HG03432 (cell line): ENCODE measurements around the gene P3H1.

Experiments used
- ATAC-seq: cut with Tn5 transposase; IDR thresholded peaks from one replicate; pipeline ENCODE4 v1.9.1; 2021; ENCODE audit warnings: mild to moderate bottlenecking, moderate library complexity; ENCODE audit not compliant: unreplicated experiment

The P3H1 gene

DNA sequence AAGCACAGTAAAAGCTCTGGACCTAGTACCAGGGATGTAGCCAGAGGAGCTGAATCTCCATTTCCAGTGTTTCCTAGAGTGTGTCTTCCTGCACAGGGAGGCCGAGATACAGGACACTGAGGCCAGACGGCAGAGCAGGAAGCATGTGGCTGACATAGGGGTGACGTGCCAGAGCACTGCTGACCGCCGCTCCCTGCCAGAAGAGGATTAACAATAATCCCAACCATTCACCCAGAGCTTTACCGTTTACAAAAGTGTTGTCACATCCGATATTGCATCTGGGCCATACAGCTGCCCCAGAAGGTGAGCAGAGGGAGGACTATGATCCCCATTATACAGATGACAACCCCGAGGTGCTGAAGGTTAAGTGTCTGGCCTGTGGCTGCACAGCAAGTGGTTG lies 21.0 kb downstream of the P3H1 start:
- ATAC-seq, result no peak

DNA sequence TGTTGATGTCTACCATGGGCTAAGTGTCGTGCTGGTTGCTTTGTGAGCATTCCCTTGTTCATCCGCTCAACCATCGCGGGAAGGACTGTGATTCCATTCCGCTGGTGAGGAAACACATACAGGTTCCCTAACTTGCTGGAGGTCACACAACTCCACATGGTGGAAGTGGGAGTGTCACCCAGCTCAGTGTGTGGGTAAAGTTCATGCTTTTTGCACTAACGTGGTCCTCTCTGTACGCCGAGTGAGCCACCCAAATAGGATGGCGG lies 22.7 kb downstream of the P3H1 start:
- no peak for ATAC-seq

GRCh38 chr1:42743317-42744147 lies 23.3 kb downstream of the P3H1 start:
- ATAC-seq, result no peak

GRCh38 chr1:42742617-42743316 lies 24.1 kb downstream of the P3H1 start:
- ATAC-seq, result no peak

- no peak for ATAC-seq
These were observed 24.7 kb downstream of the P3H1 start for GRCh38 chr1:42742141-42742540.

DNA sequence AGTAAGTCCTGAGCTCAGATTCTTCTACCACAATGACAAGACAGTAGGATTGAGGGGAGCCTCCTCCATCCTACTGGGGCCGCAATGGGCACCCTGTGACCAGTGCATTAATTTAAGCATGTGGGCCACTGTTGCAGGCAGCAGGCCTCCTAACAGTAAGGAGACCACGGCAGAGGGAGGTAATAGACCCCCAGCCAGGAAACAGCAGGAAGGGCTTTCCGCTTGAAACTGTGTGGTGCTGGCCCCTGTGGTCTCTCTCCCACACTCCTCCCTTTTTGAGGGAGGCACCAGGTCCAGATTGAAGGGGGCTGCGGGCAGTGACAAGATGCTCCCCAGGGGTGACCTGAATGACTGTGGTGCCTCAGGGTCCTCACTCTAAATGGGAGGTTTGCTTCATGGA lies 25.1 kb downstream of the P3H1 start:
- ATAC-seq, result no peak

DNA sequence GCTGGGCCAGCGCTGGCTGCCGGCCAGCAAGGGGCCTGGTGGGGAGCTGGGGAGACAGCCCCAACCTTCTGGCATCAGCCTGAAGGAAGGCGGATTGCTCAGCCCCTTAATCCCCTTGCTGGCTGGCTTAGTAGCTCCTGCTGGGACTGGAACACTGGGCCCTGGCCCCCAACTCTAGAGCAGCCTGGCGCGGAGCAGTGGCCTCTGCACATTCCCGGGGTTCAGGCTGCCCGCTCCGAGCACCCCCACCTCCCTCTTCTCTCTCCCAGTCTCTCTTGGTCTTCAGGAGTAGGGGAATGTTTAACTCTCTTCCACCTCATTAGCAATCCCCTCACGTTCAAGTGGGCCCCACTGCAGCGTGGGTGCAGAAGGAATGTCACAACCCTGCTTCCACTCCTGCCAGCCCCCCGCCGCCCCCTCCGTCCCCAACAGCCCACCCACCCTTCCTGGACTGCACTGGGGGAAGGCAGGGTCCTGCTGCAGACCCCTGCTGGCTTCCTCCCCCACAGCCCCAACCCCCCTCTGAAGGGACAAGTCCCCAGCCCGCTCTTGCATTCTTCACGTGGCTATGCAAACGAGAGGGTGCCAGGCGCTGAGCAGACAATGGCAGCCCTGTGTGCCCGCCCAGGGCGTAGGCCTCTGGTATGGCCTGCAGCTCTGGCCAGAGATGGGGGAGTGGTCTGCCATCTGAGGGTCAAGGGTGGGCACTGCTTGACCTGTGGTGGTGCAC lies 25.8 kb downstream of the P3H1 start:
- no peak for ATAC-seq

DNA sequence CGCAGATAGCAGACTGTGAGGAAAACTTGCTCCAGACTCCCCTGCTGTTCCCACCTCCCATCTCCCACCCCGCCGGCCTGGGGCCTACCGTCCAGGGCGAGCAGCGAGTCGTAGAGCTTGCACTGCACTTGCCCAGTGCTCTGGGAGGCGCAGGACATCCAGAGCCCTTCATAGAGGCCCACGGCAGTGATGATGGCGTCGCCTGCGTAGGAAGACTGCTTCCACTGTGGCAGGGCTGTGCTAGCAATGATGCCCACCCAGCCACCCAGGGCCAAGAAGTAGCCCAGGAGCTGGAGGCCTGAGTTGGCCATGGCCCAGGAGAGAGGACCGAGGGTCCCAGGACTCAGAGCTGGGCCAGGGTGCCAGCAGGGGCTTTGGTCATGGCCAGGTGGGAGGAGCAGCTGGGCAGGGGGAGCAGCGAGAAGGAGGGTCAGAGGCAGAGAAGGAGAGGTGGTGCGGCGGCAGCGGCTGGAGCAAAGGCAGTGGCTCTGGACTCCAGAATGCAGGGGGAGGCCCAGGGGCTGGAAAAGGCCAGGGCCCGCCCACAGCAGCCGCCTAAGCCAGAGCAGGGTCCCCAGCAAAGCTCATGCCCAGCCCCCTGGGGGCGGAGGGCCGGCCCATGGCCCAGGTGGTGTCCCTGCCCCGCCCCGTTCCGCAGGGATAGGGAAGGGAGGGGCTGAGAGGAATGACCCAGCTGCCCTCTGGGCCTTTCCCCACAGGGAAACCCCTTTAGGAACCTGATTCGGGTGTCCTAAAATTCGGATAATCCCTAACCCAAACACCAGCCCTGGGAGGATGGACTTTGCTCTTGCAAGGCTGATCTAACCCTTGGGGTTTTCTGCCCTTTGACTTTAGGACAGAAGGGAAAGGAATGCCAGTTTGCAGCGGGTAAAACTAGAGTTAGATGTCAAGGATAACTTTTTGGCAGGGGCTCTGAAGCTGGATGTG lies 26.8 kb downstream of the P3H1 start, which contains the start of gene CLDN19:
CLDN19 (minus strand) TSS at position 484 of the 948 bp plus-strand sequence; CDS start at position 311, 173 bp downstream.
- no peak for ATAC-seq

DNA sequence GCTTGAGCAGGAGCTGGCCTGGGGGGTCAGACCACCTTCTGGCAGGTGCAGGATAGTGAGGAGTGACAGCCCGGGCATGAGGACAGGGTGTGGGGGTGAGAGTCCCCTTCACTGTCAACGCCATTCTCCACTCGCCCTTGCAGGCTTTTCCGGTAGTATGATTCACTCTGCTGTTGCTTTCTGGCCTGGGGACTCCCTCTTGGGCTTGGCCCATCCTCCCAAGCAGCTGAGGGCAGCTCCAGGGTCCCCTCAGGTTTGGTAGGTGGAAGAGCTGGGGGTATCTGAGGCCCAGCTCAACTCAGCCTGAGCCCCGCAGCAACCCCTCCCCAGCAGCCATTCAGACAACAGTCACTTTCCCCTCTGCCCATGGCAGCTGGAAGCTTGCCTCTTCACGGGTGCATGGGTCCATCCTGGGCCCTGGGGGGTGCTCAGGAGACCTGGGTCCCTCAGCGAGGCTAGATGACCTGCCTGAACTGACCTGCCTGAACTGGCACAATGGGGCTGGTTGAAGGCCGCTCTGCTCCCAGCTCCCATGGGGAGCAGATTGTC lies 28.1 kb downstream of the P3H1 start:
- no peak for ATAC-seq

- ATAC-seq, result no peak
These were observed 28.7 kb downstream of the P3H1 start for GRCh38 chr1:42737986-42738677.

- no peak for ATAC-seq
These were observed 29.6 kb downstream of the P3H1 start for GRCh38 chr1:42737257-42737656.

- no peak for ATAC-seq
These were observed 30.1 kb downstream of the P3H1 start for GRCh38 chr1:42736571-42737200.

DNA sequence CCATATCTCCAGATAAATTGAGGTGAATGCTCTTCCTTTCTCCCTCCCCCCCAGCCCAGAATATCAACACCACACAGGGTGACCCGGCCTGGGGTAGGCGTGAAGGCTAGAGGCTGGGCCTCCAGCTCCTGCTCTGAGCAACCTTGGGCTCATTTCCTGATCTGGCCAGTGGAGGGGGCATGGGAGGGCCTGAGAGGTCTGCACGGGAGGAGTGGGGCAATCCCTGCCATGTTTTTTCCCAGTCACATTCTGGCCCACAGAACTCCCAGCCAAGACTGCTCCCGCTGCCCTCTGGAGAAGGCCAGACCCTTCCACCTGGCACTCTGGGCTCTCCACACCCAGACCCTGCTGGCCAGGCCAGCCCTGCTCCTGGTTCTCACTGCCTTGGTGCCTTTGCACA lies 30.7 kb downstream of the P3H1 start:
- no peak for ATAC-seq

DNA sequence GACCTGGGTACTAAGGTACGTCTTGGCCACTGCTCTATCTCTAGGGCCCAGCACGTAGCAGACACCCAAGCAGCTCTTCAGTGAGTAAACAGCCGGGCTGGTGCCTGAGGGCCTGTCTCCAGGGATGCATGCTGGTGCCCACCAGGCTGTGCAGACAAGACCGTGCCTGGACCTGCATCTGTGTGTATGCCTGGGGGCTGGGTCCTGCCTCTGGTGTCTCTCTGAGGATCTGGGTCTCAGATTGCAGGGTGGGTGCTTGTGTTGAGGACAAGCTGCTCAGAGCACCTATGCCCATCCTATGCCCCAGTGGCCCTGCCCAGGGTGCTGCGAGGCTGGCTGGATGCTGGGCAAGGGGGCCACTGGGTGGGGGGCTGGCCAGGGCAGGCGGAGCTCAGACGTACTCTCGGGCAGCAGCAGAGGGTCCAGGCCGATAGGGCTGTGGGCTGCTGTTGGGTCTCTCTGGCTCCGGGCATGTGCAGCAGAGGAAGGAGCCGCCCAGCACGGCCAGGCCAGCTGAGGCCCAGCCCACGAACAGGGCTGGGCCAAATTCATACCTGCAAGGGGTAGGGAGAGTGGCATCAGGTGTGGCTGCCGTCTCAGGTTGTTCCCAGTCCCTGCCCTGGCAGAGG lies 31.2 kb downstream of the P3H1 start:
- no peak for ATAC-seq

DNA sequence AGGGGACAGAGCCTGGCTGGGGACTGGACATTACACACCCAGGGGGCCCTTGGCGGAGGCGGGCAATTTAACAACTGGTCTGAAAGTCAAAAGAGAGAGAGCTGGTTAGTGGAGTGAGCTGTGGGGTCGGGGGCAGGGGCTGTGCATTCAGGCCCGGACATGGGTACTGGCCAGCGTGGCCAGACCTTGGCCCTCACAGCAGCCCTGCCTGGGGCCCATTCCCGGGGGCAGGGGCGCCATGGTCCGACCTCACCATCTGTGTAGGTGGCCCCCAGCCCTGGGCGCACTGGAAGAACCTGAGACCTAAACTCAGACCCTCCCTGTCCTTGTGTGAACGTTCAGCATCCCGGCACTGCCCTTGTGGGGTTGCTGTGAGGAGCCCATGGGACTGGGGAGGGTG lies 31.8 kb downstream of the P3H1 start:
- no peak for ATAC-seq

DNA sequence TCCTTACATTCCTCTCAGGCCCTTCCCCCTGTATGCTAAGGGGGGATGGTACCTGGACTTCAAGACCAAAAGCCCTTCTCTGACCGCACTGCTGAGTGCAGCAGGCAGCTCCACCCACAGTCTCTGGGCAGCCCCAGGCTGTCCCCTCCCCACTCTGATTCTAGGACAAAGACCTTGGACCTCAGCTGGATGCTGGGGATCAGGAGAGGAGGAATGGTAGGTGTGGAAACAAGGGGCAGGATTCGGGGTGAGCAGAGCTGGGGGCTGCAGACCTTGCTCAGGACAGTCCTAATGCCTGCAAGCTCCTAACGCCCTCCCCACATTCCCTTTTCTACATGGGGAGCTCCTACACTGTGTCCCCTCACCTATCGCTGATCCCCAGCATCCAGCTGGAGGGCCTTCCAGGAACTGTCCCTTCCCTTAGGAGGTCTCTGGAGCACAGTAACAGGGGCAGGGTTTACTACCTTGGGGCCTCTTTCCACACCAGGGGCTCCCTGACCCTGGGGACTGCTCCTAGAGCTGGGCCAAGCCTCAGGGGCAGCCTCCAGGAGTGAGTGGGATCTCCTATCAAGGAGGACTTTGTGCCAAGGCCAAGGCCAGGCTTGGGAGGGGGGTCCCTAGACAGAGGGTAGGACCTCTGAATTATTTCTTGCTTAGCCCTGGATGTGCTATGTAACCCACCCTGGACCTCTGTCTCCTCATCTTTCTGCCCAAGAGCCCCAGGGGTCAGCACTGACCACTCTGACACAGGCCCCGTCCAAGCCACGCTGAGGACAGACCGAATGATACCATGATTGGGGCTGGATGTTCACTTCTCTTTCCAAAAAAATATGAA lies 32.4 kb downstream of the P3H1 start:
- ATAC-seq, result no peak

DNA sequence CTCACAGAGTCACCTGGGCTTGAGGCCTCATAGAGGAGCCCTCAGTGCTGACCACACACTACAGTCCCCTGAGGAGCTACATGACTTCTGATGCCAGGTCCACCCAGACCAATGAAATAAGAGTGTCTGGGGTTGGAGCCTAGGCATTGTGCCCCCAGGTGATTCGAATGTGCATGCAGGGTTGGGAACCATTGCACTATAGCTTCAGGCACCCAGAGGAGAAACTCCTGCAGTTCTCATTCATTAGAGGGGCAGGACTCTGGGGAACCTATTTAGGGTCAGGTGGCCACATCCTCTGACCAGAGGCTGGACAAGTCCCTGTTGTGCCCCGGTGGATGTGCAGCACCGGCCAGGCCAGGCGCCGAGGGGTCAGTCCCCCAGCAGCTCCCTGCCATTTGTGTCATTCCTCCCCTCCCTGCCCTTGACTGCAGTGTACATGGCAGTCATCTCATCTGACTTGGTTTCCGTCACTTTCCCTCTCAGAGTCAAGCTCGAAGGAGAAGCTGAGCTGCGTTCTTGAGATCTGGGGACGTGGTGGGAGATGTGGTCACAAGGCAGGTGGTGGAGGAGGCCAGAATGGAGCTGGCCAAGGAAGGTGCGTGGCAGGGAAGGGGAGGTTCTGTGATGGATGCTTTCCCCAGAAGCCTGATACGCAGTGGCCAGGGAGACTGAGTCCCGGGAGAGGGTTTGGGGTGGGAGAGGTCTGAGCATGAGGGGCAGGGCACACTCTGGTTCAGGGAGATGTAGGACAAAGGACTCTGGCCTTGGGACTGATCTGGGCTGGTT lies 33.2 kb downstream of the P3H1 start:
- no peak for ATAC-seq
